RWPE2 (cell line): Measurements from ENCODE around the gene WIPI1.
"Not testable (repeated sequence)": the region's sequence is repeated elsewhere in the genome, so short reads cannot be mapped to it uniquely, and the experiment has no call there.

Source experiments
- ATAC-seq: fragments of 200-7000 bp; cut with Tn5 transposase; 3 replicates; pipeline ENCODE4 v1.9.1; 2021; ENCODE audit warnings: low read depth
- DNase-seq: peaks from one replicate; pipeline ENCODE4 v3.0.0-alpha.2; 2020; ENCODE audit warnings: low spot score
- H3K27ac ChIP-seq: fragments of 450-650 bp; 2 replicates; pipeline ENCODE4 v1.5.1; 2017; ENCODE audit warnings: mild to moderate bottlenecking; ENCODE audit not compliant: poor library complexity, severe bottlenecking
- H3K27me3 ChIP-seq: fragments of 250-450 bp; sonication (Bioruptor Pico); 2 replicates; pipeline ENCODE4 v1.5.1; 2021; ENCODE audit warnings: mild to moderate bottlenecking, moderate library complexity; ENCODE audit not compliant: insufficient read depth, poor library complexity, severe bottlenecking
- H3K36me3 ChIP-seq: fragments of 250-450 bp; sonication (Bioruptor Pico); 2 replicates; pipeline ENCODE4 v1.5.1; 2020; ENCODE audit warnings: low read depth, mild to moderate bottlenecking, moderate library complexity
- H3K4me1 ChIP-seq: fragments of 250-450 bp; sonication (Bioruptor Pico); 2 replicates; pipeline ENCODE4 v1.5.1; 2021; ENCODE audit warnings: mild to moderate bottlenecking, moderate library complexity; ENCODE audit not compliant: insufficient read depth, poor library complexity, severe bottlenecking
- H3K4me3 ChIP-seq: fragments of 250-450 bp; sonication (Bioruptor Pico); 2 replicates; pipeline ENCODE4 v1.5.1; 2021; ENCODE audit warnings: mild to moderate bottlenecking, moderate library complexity; ENCODE audit not compliant: severe bottlenecking
- H3K9me3 ChIP-seq: fragments of 250-450 bp; sonication (Bioruptor Pico); 2 replicates; pipeline ENCODE4 v1.5.1; 2021; ENCODE audit warnings: mild to moderate bottlenecking, moderate library complexity; ENCODE audit not compliant: severe bottlenecking
- TF ChIP-seq, protein P1 (sequence below): fragments of 450-650 bp; IDR thresholded peaks from one replicate; pipeline ENCODE4 v1.5.1; 2017; ENCODE audit warnings: mild to moderate bottlenecking, moderate library complexity; ENCODE audit not compliant: poor library complexity, severe bottlenecking

The WIPI1 gene

GRCh38 chr17:68422821-68423220 lies 34.5 kb downstream of the WIPI1 start:
- Histone ChIP-seq H3K4me1 (no peaks in the 10 kb centered on the region), H3K27ac (no peak overlapping the region), H3K9me3 (no peaks in the 10 kb centered on the region), H3K4me3 (no peak overlapping the region), H3K36me3 (peaks cover 3% of the 10 kb centered on the region), H3K27me3 (no peaks in the 10 kb centered on the region)
- TF ChIP-seq, protein P1, sequence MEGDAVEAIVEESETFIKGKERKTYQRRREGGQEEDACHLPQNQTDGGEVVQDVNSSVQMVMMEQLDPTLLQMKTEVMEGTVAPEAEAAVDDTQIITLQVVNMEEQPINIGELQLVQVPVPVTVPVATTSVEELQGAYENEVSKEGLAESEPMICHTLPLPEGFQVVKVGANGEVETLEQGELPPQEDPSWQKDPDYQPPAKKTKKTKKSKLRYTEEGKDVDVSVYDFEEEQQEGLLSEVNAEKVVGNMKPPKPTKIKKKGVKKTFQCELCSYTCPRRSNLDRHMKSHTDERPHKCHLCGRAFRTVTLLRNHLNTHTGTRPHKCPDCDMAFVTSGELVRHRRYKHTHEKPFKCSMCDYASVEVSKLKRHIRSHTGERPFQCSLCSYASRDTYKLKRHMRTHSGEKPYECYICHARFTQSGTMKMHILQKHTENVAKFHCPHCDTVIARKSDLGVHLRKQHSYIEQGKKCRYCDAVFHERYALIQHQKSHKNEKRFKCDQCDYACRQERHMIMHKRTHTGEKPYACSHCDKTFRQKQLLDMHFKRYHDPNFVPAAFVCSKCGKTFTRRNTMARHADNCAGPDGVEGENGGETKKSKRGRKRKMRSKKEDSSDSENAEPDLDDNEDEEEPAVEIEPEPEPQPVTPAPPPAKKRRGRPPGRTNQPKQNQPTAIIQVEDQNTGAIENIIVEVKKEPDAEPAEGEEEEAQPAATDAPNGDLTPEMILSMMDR, result no peak
- ATAC-seq (no peak), DNase-seq (no peak)

DNA sequence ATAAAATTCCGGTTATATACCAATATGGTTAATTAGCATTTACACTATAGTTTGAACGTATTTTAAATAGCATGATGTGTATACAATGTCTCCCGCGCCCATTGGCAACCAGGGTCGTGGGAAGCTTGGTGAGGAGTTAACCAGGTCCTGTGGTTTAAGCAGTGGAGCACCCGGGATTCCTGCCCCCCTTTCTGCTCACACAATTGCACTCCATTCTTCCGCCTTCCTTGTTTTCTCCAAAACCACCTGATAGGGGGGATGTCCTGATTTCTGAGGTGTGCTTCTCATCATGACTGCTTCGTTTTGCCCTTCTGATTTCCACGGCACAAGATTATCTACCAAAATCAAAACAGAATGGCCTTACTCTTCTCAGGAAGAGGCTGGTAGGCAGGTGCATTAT lies 35.8 kb downstream of the WIPI1 start:
- DNase-seq (no peak), ATAC-seq (no peak)
- TF ChIP-seq, protein P1, result no peak
- H3K4me1 ChIP-seq, result no peaks in the 10 kb centered on the region
- peaks cover 3% of the 10 kb centered on the region for H3K36me3 ChIP-seq
- no peaks in the 10 kb centered on the region for H3K27me3 ChIP-seq
- no peak overlapping the region for H3K4me3 ChIP-seq
- no peak overlapping the region for H3K27ac ChIP-seq
- no peaks in the 10 kb centered on the region for H3K9me3 ChIP-seq

- ATAC-seq, result no peak
- DNase-seq, result no peak
Measured at GRCh38 chr17:68420065-68420464, 37.2 kb downstream of the WIPI1 start.

DNA sequence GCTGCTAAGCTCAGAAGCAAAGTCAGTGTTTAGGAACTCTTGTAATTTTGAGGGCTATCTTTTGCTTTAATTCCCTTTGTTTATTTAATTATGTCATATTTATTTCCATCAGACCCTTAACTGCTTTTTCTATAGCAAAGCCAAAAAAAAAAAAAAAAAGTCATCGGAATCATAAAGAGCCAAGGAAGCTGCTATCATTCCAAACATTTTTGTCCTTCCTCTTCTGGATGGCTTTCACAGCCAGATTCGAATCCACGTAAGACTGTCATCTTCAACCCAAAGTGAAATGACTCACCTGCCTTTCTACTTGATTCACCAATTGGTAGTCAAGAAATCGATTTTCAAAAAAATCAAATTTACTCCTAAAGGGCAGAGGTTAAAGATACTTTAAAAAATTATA lies 38.4 kb downstream of the WIPI1 start:
- Histone ChIP-seq H3K9me3 (no peaks in the 10 kb centered on the region), H3K4me3 (no peak overlapping the region), H3K27ac (no peak overlapping the region), H3K36me3 (no peaks in the 10 kb centered on the region), H3K4me1 (no peaks in the 10 kb centered on the region), H3K27me3 (no peaks in the 10 kb centered on the region)
- no peak for ATAC-seq
- TF ChIP-seq, protein P1, result no peak
- no peak for DNase-seq

More at GRCh38 chr17:68420065-68420464, 37.2 kb downstream of the WIPI1 start:
- Histone ChIP-seq H3K4me3 (no peak overlapping the region), H3K27ac (no peak overlapping the region), H3K4me1 (no peaks in the 10 kb centered on the region), H3K9me3 (no peaks in the 10 kb centered on the region), H3K36me3 (no peaks in the 10 kb centered on the region), H3K27me3 (no peaks in the 10 kb centered on the region)
- TF ChIP-seq, protein P1, result no peak

DNA sequence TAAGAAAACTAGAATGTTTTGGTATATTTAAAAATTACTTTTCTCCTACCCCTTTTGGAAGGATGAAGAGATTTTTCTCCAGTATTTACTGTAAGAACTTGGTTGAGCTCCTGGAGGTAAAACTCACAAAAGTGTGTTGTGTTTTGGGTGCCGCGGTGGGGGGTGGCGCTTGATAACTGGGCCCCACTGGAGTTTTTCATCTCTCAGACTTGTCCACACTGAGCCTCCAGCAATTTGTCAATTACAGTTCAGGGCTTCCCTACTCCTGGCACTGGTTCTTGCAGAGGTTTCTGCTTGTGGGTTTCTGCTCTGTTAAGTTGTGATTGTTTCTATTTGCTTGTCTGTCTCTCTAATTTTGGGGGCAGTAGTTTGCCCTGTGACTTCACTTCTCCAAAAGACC lies 40.0 kb downstream of the WIPI1 start:
- Histone ChIP-seq H3K4me1 (no peaks in the 10 kb centered on the region), H3K27ac (no peak overlapping the region), H3K9me3 (no peaks in the 10 kb centered on the region), H3K4me3 (no peak overlapping the region), H3K27me3 (no peaks in the 10 kb centered on the region), H3K36me3 (no peaks in the 10 kb centered on the region)
- TF ChIP-seq, protein P1, result no peak
- no peak for DNase-seq
- no peak for ATAC-seq

- not testable (repeated sequence) for H3K4me1 ChIP-seq, H3K36me3 ChIP-seq, H3K27me3 ChIP-seq, DNase-seq, H3K27ac ChIP-seq, H3K4me3 ChIP-seq, H3K9me3 ChIP-seq, ATAC-seq
Measured at GRCh38 chr17:68414901-68415300, 42.4 kb downstream of the WIPI1 start.

DNA sequence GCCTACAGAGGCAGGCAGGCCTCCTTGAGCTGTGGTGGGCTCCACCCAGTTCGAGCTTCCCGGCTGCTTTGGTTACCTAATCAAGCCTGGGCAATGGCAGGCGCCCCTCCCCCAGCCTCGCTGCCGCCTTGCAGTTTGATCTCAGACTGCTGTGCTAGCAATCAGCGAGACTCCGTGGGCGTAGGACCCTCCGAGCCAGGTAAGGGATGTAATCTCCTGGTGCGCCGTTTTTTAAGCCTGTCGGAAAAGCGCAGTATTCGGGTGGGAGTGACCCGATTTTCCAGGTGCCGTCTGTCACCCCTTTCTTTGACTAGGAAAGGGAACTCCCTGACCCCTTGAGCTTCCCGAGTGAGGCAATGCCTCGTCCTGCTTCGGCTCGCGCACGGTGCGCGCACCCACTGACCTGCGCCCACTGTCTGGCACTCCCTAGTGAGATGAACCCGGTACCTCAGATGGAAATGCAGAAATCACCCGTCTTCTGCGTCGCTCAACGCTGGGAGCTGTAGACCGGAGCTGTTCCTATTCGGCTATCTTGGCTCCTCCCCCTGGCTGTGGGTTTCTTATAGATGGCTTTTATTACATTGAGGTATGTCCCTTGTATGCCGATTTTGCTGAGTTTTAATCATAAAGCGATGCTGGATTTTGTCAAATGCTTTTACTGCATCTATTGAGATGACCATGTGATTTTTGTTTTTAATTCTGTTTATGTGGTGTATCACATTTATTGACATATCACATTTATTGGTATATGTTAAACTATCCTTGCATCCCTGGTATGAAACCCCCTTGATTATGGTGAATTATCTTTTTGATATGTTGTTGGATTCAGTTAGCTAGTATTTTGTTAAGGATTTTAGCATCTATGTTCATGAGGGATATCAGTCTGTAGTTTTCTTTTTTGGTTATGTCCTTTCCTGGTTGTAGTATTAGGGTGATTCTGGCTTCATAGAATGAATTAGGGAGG lies 43.4 kb downstream of the WIPI1 start:
- not testable (repeated sequence) for H3K4me1 ChIP-seq, H3K27ac ChIP-seq, H3K36me3 ChIP-seq, ATAC-seq, H3K27me3 ChIP-seq, DNase-seq, H3K9me3 ChIP-seq
- H3K4me3 ChIP-seq, result peak overlapping the region; percentile 36
